GM23248 (cell line): Measurements from ENCODE around the gene C9orf85. TPM values are rescaled to one million over a fixed set of nuclear protein-coding genes. Genes with fewer than 3 reads are reported as not detected.
A peak's percentile ranks its signal among the peaks of the same experiment; 100 is the strongest.

ENCODE experiments used
- DNase-seq: peaks from one replicate; pipeline ENCODE4 v3.0.0-alpha.2; 2015
- H2AFZ ChIP-seq: fragments of 200-600 bp; sonication (generic); 2 replicates; pipeline ENCODE4 v1.6.1; 2016; ENCODE audit warnings: antibody characterized with exemption
- H3F3A ChIP-seq: fragments of 200-600 bp; sonication (generic); 2 replicates; pipeline ENCODE4 v1.6.1; 2016; ENCODE audit warnings: mild to moderate bottlenecking, antibody characterized with exemption, mixed run types; ENCODE audit not compliant: insufficient read depth
- H3K27ac ChIP-seq: fragments of 200-600 bp; sonication (generic); 2 replicates; pipeline ENCODE4 v1.5.1; 2016; ENCODE audit warnings: mild to moderate bottlenecking
- H3K27me3 ChIP-seq: fragments of 200-600 bp; sonication (generic); replicated peaks from 2 replicates; pipeline ENCODE4 v1.6.1; 2016; ENCODE audit warnings: mild to moderate bottlenecking; ENCODE audit not compliant: insufficient read depth
- H3K36me3 ChIP-seq: fragments of 200-600 bp; sonication (generic); 2 replicates; pipeline ENCODE4 v1.6.1; 2016; ENCODE audit warnings: low read depth, mild to moderate bottlenecking
- H3K4me1 ChIP-seq: fragments of 200-600 bp; sonication (generic); 2 replicates; pipeline ENCODE4 v1.6.1; 2016; ENCODE audit warnings: mild to moderate bottlenecking; ENCODE audit not compliant: insufficient read depth
- H3K4me2 ChIP-seq: fragments of 200-600 bp; sonication (generic); one replicate; pipeline ENCODE4 v1.6.1; 2016; ENCODE audit warnings: mild to moderate bottlenecking; ENCODE audit not compliant: unreplicated experiment
- H3K4me3 ChIP-seq: fragments of 200-600 bp; sonication (generic); 2 replicates; pipeline ENCODE4 v1.5.1; 2016; ENCODE audit warnings: mild to moderate bottlenecking
- H3K79me2 ChIP-seq: fragments of 200-600 bp; sonication (generic); 2 replicates; pipeline ENCODE4 v1.6.1; 2016; ENCODE audit warnings: mild to moderate bottlenecking; ENCODE audit not compliant: insufficient read depth
- H3K9ac ChIP-seq: fragments of 200-600 bp; sonication (generic); 2 replicates; pipeline ENCODE4 v1.6.1; 2016; ENCODE audit warnings: mild to moderate bottlenecking
- H3K9me2 ChIP-seq: fragments of 200-600 bp; sonication (generic); 2 replicates; pipeline ENCODE4 v1.6.1; 2016; ENCODE audit warnings: mixed run types, mild to moderate bottlenecking, moderate library complexity; ENCODE audit not compliant: insufficient read depth
- H3K9me3 ChIP-seq: fragments of 200-600 bp; sonication (generic); one replicate; pipeline ENCODE4 v1.6.1; 2017; ENCODE audit warnings: low read depth
- H4K20me1 ChIP-seq: fragments of 200-600 bp; sonication (generic); 2 replicates; pipeline ENCODE4 v1.6.0; 2016; ENCODE audit not compliant: insufficient read depth
- EZH2 ChIP-seq: fragments of 200-600 bp; sonication (generic); IDR thresholded peaks from 2 replicates; pipeline ENCODE4 v1.6.1; 2018; ENCODE audit warnings: antibody characterized with exemption, mild to moderate bottlenecking; ENCODE audit not compliant: insufficient read depth, poor library complexity, severe bottlenecking
- EZH2phosphoT487 ChIP-seq: fragments of 200-600 bp; sonication (generic); IDR thresholded peaks from 2 replicates; pipeline ENCODE4 v1.6.1; 2018; ENCODE audit warnings: antibody characterized with exemption, moderate library complexity, mild to moderate bottlenecking, low read depth; ENCODE audit not compliant: insufficient read depth
- WGBS, 2 experiments: methylation state at CpG; one replicate each; pipeline ENCODE4 v1.1.6; 2015 to 2017; ENCODE audit warnings: low lambda C conversion rate in 2 of 2, low coverage in 1 of 2; ENCODE audit errors: missing lambda C conversion rate in 2 of 2; 5-methylcytosine and 5-hydroxymethylcytosine counted together
- in situ Hi-C: fragments of 300-500 bp; cut with MboI; formaldehyde crosslinking; loops from 2 replicates; pipeline ENCODE4 v1.15.0; 2020
- polyA plus RNA-seq: library from polyadenylated mRNA; unstranded; fragments of >200 nt; fragmentation: Nextera tagmentation; extraction: Ambion mirVana; gene quantifications from 2 replicates; pipeline ENCODE4 v1.2.1, GENCODE V29; 2016
- total RNA-seq: library from RNA; depleted of rRNA; stranded (reverse); fragments of >200 nt; shearing (Covaris generic); gene quantifications from 2 replicates; pipeline ENCODE4 v1.2.3, GENCODE V29; 2014

The C9orf85 gene
- total and polyA plus RNA-seq, 2 experiments from 2014 or later: 11.8 to 16.3 TPM

DNA sequence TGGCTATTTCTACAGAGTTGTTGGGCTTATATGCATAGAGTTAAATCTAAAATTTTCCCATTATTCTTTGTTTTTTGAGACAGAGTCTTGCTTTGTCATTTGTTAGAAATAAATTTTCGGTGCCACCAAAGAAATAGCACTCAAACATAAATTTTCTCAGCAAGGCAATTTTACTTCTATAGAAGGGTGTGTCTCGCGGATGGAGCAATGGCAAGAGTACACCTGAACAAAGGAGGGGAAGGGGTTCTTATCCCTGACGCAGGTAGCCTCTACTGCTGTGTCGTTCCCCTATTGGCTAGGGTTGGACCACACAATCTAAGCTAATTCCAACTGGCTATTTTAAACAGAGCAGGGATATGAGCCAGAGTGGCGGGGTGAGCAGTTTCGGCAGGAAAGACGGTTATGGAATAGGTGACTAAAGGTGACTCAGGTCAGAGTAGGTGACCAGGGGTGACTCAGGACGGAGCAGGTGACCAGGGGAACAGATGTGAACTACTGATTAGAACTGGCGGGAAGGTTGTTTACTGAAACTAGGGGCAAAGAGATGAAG lies 57.2 kb downstream of the C9orf85 start:
- TF ChIP-seq EZH2: no peak
- TF ChIP-seq EZH2phosphoT487: no peak
- H4K20me1 ChIP-seq: no peaks in the 10 kb centered on the region
- in situ Hi-C loops: no loop called here
- no peak for DNase-seq
- no peaks in the 10 kb centered on the region for H3K27me3 ChIP-seq
- WGBS, 2 experiments: 88 to 90% methylated on average over 10 of the region's 10 CpGs
- H3K4me3 ChIP-seq: no peak overlapping the region
- H3K9ac ChIP-seq: no peak overlapping the region
- no peak overlapping the region for H3K27ac ChIP-seq
- H3K9me3 ChIP-seq: no peaks in the 10 kb centered on the region
- H3K4me2 ChIP-seq: no peak overlapping the region
- H3K36me3 ChIP-seq: peaks cover 14% of the 10 kb centered on the region
- no peaks in the 10 kb centered on the region for H3K4me1 ChIP-seq
- H2AFZ ChIP-seq: no peak overlapping the region
- H3K79me2 ChIP-seq: peaks cover 20% of the 10 kb centered on the region; the same call in 1 of the 2 replicates
- H3F3A ChIP-seq: no peaks in the 10 kb centered on the region
- no peaks in the 10 kb centered on the region for H3K9me2 ChIP-seq

DNA sequence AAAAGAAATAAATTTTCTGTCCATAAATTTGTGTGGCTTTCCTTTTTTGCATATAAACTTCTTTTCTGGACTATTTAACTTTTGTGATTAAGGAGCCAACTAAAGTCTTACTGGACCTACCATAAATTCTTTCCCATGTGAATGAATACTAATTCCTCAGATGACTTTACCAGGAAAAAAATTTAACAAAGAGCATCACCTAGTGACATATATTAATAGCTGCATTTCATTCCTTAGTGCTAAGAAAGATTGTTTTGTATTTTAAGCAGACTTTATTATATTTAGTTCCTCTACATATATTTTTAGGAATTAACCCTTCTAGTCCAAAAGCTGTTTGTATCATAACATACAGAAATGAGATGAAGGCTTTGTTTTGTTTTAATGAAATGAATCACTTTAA lies 64.4 kb downstream of the C9orf85 start:
- Histone ChIP-seq H3K9me3 (no peaks in the 10 kb centered on the region), H4K20me1 (no peaks in the 10 kb centered on the region), H2AFZ (no peak overlapping the region), H3K9me2 (no peaks in the 10 kb centered on the region), H3K36me3 (peaks cover 7% of the 10 kb centered on the region; the same call in 1 of the 2 replicates), H3K27me3 (no peaks in the 10 kb centered on the region), H3K9ac (no peak overlapping the region), H3K27ac (no peak overlapping the region), H3K4me3 (no peak overlapping the region), H3K4me2 (no peak overlapping the region), H3F3A (no peaks in the 10 kb centered on the region), H3K4me1 (no peaks in the 10 kb centered on the region), H3K79me2 (no peaks in the 10 kb centered on the region)
- TF ChIP-seq EZH2 (no peak), EZH2phosphoT487 (no peak)
- DNase-seq: peak; percentile 29
- in situ Hi-C loops: no loop called here

- Histone ChIP-seq H3K9me2 (no peaks in the 10 kb centered on the region), H3K9me3 (no peaks in the 10 kb centered on the region), H3K27ac (no peak overlapping the region), H3K4me2 (no peak overlapping the region), H3K36me3 (peaks cover 7% of the 10 kb centered on the region; the same call in 1 of the 2 replicates), H3K27me3 (no peaks in the 10 kb centered on the region), H3K9ac (no peak overlapping the region), H3K4me3 (no peak overlapping the region), H3K4me1 (no peaks in the 10 kb centered on the region), H3K79me2 (no peaks in the 10 kb centered on the region), H2AFZ (no peak overlapping the region), H4K20me1 (no peaks in the 10 kb centered on the region), H3F3A (no peaks in the 10 kb centered on the region)
- DNase-seq: no peak
- in situ Hi-C loops: no loop called here
- WGBS, 2 experiments: 90 to 92% methylated on average over 3 of the region's 3 CpGs
- TF ChIP-seq EZH2 (no peak), EZH2phosphoT487 (no peak)
Observed at GRCh38 chr9:71977003-71977402, 65.6 kb downstream of the C9orf85 start.

DNA sequence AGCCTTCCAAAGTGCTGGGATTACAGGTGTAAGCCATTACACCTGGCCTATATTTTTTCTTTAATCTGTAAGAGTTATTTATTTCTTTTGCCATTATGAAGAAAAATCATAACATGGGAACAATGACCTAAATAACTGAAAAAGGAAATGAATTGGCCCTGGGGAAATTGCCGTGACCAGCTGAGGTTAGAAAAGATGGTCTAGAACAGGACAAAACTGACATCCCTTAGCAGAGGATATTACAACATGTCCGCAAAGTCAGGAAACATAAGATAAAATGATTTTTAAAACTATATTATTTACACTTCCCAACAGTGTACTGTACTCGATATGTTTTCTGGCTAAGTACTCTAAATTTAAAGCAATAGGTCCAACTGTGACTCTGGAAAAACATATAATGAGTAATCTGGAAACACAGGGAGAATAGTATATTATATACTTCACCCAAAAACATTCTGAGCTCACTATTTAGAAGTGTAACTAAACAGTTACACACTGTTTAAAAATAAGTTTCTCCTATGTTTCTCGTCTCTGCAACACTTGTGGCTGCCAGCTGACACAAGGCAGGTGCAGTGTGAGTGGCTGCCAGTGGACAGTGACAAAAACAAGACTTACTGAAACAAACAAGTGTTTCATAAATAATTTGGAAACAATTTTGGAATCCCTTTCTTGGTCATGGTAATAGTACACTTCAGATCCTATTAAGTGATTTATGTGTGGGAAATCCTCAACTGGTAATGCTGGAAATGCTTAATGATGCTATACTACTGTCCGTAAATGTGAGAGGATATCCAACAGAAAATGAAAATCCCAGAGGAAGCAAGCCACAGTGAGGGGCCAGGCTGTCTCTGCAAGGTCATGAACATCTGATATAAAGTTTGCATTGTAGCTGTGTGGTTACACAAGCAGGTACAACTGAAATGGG lies 69.1 kb downstream of the C9orf85 start:
- H3K36me3 ChIP-seq: no peaks in the 10 kb centered on the region
- H3F3A ChIP-seq: no peaks in the 10 kb centered on the region
- H4K20me1 ChIP-seq: no peaks in the 10 kb centered on the region
- TF ChIP-seq EZH2 (no peak), EZH2phosphoT487 (no peak)
- no peaks in the 10 kb centered on the region for H3K9me2 ChIP-seq
- H3K27ac ChIP-seq: no peak overlapping the region
- no peak overlapping the region for H2AFZ ChIP-seq
- in situ Hi-C loops: no loop called here
- peaks cover 11% of the 10 kb centered on the region for H3K4me1 ChIP-seq
- H3K4me3 ChIP-seq: no peak overlapping the region
- no peaks in the 10 kb centered on the region for H3K79me2 ChIP-seq
- H3K9me3 ChIP-seq: no peaks in the 10 kb centered on the region
- DNase-seq: no peak
- H3K9ac ChIP-seq: no peak overlapping the region
- H3K27me3 ChIP-seq: no peaks in the 10 kb centered on the region
- H3K4me2 ChIP-seq: no peak overlapping the region
- WGBS, 2 experiments: 63 to 68% methylated on average over 5 of the region's 5 CpGs
